ENCODE data around the gene MINDY2.

Gene MINDY2

GRCh38 chr15:58755350-58755749, 15.8 kb upstream of the MINDY2 start:
- DNase-seq (ENCODE audit: low read depth), result no peak
- no peak overlapping the region for H3K4me3 ChIP-seq (ENCODE audit: low read length)
- TF ChIP-seq CTCF (IDR thresholded peaks at IDR 0.05; ENCODE audit: insufficient read depth, low read depth, low read length, missing control alignments), result no peak

DNA sequence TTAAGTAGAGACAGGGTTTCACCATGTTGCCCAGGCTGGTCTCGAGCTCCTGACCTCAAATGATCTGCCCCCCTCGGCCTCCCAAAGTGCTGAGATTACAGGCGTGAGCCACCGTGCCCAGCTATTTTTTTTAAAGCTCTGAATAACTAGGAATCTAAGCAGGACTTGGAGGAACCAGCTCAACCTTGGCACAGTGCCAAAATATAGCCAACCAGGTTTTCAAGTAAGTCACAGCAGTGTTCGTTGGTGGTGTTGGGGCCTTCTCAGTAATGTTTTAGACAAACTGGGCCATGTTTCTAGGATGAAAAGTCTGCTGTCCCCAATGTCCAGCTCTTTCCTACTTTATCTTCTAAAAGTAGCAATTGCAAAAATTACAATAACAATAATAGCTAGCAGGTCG, 15.1 kb upstream of the MINDY2 start:
- no peak overlapping the region for H3K4me3 ChIP-seq (ENCODE audit: low read length)
- TF ChIP-seq CTCF (IDR thresholded peaks at IDR 0.05; ENCODE audit: insufficient read depth, low read depth, low read length, missing control alignments), result no peak
- peak; percentile 55 for DNase-seq (ENCODE audit: low read depth)

- TF ChIP-seq CTCF (IDR thresholded peaks at IDR 0.05; ENCODE audit: insufficient read depth, low read depth, low read length, missing control alignments), result no peak
- DNase-seq (ENCODE audit: low read depth), result peak; percentile 20
- no peak overlapping the region for H3K4me3 ChIP-seq (ENCODE audit: low read length)
These were observed 13.0 kb upstream of the MINDY2 start for GRCh38 chr15:58758141-58758540.

DNA sequence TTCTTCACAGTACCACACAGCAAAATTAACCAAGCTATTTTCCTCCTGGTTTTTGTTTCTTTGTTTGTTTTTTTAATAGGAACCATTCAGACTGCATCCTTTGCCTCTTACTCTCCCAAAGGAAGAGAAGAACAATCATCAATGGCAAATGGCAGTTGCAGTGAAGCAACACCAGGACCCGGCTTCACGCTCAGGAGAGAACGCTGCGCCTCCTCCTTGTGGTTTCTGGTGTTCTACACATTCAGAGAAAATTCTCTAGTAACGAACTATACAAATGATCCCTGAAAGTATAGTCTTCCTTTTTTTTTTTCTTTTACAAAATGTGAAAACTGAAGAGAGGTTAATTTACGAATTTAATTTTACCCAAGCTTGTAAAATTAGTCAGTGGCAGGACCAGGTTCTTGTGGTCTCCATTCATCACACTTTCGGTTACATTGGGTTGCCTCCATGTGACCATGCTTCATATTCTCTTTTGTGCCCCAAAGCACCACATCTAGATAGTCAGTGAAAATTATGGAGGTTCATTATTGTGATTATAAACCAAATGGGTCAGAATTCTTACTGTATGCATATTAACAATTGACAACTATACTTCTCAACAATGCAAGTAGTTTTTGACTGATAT, 10.6 kb upstream of the MINDY2 start:
- DNase-seq (ENCODE audit: low read depth), result no peak
- TF ChIP-seq CTCF (IDR thresholded peaks at IDR 0.05; ENCODE audit: insufficient read depth, low read depth, low read length, missing control alignments), result no peak

GRCh38 chr15:58761010-58761388, 10.1 kb upstream of the MINDY2 start:
- DNase-seq (ENCODE audit: low read depth), result no peak
- no peak for TF ChIP-seq CTCF (IDR thresholded peaks at IDR 0.05; ENCODE audit: insufficient read depth, low read depth, low read length, missing control alignments)
- no peak overlapping the region for H3K4me3 ChIP-seq (ENCODE audit: low read length)

More for the DNA sequence above, 10.6 kb upstream of the MINDY2 start:
- no peak overlapping the region for H3K4me3 ChIP-seq (ENCODE audit: low read length)

- no peak overlapping the region for H3K4me3 ChIP-seq (ENCODE audit: low read length)
- no peak for DNase-seq (ENCODE audit: low read depth)
- TF ChIP-seq CTCF (IDR thresholded peaks at IDR 0.05; ENCODE audit: insufficient read depth, low read depth, low read length, missing control alignments), result no peak
These were observed 8.8 kb upstream of the MINDY2 start for GRCh38 chr15:58762285-58762684.

DNA sequence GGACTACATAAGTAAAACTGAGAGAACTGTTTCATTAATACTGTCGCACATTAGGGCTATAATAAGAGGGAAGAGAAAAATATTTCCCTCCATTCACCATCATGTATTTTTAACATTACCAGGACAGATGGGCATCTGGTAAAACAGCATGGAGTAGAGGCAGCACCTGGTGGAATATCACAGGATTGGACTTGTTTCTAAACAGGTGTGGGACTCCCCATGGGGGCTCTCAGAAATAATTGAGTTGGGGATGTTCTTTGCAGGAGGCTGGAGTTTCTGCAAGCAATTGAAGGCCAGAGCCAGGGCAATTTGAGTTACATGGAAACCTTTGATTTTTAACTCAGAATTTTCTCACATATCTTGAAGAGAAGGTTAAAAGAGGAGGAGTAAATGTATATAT, 8.4 kb upstream of the MINDY2 start:
- no peak overlapping the region for H3K4me3 ChIP-seq (ENCODE audit: low read length)
- TF ChIP-seq CTCF (IDR thresholded peaks at IDR 0.05; ENCODE audit: insufficient read depth, low read depth, low read length, missing control alignments), result no peak
- DNase-seq (ENCODE audit: low read depth), result no peak
